ENCODE data around the gene CNTNAP5.

DNA sequence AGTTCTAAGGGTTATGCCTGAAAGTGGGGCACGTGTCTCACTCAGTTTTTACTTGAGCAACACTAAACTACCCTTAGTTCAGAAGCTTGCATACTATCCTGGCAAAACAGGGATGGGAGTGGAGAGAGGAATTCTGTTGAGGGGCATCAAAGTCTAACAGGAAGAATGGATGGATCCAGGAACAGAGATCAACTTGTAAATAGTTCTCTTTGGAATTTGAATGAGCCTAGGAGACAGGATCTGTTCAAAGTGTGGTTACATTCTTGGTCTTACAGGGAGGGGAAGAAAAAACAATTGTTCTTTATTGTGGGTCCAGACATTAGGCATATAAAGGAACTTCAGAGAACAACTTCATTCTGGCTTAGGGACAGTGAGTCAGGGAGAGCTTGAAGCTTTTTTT lies 560.2 kb downstream of the CNTNAP5 start:
- TF ChIP-seq, protein P1, sequence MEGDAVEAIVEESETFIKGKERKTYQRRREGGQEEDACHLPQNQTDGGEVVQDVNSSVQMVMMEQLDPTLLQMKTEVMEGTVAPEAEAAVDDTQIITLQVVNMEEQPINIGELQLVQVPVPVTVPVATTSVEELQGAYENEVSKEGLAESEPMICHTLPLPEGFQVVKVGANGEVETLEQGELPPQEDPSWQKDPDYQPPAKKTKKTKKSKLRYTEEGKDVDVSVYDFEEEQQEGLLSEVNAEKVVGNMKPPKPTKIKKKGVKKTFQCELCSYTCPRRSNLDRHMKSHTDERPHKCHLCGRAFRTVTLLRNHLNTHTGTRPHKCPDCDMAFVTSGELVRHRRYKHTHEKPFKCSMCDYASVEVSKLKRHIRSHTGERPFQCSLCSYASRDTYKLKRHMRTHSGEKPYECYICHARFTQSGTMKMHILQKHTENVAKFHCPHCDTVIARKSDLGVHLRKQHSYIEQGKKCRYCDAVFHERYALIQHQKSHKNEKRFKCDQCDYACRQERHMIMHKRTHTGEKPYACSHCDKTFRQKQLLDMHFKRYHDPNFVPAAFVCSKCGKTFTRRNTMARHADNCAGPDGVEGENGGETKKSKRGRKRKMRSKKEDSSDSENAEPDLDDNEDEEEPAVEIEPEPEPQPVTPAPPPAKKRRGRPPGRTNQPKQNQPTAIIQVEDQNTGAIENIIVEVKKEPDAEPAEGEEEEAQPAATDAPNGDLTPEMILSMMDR (IDR thresholded peaks at IDR 0.05; ENCODE audit: control extremely low read depth in 1 of 3, insufficient read depth in 1 of 3, low read depth in 1 of 3, low read length in 3 of 3), result no peak
- TF ChIP-seq POLR2A (IDR thresholded peaks at IDR 0.05; ENCODE audit: control extremely low read depth in 1 of 2, low read depth in 2 of 2, low read length in 2 of 2) (no peak), RAD21 (IDR thresholded peaks at IDR 0.05 in 1 of 2, conservative IDR thresholded peaks at IDR 0.05 in 1 of 2; ENCODE audit: low read depth in 2 of 2, low read length in 2 of 2) (no peak), SRF (IDR thresholded peaks at IDR 0.05; ENCODE audit: low read depth, low read length) (no peak), KDM5A (IDR thresholded peaks at IDR 0.05; ENCODE audit: low read length) (no peak), SIRT6 (IDR thresholded peaks at IDR 0.05; ENCODE audit: low read length) (no peak), CHD1 (IDR thresholded peaks at IDR 0.05; ENCODE audit: low read depth, low read length) (no peak), EP300 (IDR thresholded peaks at IDR 0.05; ENCODE audit: borderline replicate concordance in 1 of 2, low read depth in 2 of 2, low read length in 2 of 2) (no peak)
- TF ChIP-seq, protein P2, sequence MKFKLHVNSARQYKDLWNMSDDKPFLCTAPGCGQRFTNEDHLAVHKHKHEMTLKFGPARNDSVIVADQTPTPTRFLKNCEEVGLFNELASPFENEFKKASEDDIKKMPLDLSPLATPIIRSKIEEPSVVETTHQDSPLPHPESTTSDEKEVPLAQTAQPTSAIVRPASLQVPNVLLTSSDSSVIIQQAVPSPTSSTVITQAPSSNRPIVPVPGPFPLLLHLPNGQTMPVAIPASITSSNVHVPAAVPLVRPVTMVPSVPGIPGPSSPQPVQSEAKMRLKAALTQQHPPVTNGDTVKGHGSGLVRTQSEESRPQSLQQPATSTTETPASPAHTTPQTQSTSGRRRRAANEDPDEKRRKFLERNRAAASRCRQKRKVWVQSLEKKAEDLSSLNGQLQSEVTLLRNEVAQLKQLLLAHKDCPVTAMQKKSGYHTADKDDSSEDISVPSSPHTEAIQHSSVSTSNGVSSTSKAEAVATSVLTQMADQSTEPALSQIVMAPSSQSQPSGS (IDR thresholded peaks at IDR 0.05; ENCODE audit: low read length), result no peak
- TF ChIP-seq, protein P3, sequence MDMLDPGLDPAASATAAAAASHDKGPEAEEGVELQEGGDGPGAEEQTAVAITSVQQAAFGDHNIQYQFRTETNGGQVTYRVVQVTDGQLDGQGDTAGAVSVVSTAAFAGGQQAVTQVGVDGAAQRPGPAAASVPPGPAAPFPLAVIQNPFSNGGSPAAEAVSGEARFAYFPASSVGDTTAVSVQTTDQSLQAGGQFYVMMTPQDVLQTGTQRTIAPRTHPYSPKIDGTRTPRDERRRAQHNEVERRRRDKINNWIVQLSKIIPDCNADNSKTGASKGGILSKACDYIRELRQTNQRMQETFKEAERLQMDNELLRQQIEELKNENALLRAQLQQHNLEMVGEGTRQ (IDR thresholded peaks at IDR 0.05; ENCODE audit: low read length), result no peak

Data from H1 (cell line).